Spinal cord (tissue), 10 donors: ENCODE results near the gene MRPL57. TPM values are rescaled to one million over a fixed set of nuclear protein-coding genes. Genes with fewer than 3 reads are reported as not detected.
A peak's percentile ranks its signal among the peaks of the same experiment; 100 is the strongest.
"Not testable (repeated sequence)": the region's sequence is repeated elsewhere in the genome, so short reads cannot be mapped to it uniquely, and the experiment has no call there.

Source experiments
- DNase-seq, 6 donors: peaks; one replicate each; pipeline versions ENCODE4 v3.0.0 to v3.0.0-alpha.2; 2013 to 2015; ENCODE audit warnings: low spot score in 6 of 6, low read depth in 4 of 6
- H3K27ac ChIP-seq: one replicate; pipeline ENCODE4 v1.5.1; 2013; ENCODE audit warnings: low read depth, low read length, control low read depth
- H3K27me3 ChIP-seq: one replicate; pipeline ENCODE4 v1.6.1; 2013; ENCODE audit warnings: low read length; ENCODE audit not compliant: control insufficient read depth, insufficient read depth
- H3K36me3 ChIP-seq: one replicate; pipeline ENCODE4 v1.6.1; 2013; ENCODE audit warnings: low read length; ENCODE audit not compliant: control insufficient read depth, insufficient read depth
- H3K4me1 ChIP-seq: one replicate; pipeline ENCODE4 v1.6.1; 2013; ENCODE audit warnings: low read length; ENCODE audit not compliant: control insufficient read depth, insufficient read depth
- H3K4me3 ChIP-seq: one replicate; pipeline ENCODE4 v1.5.1; 2013; ENCODE audit warnings: low read depth, low read length, control low read depth
- H3K9me3 ChIP-seq: one replicate; pipeline ENCODE4 v1.6.1; 2013; ENCODE audit warnings: low read length; ENCODE audit not compliant: control insufficient read depth, insufficient read depth
- WGBS: methylation state at CpG from one replicate; pipeline ENCODE4 v1.1.5; 2013; ENCODE audit warnings: missing lambda C conversion rate; ENCODE audit not compliant: insufficient coverage; 5-methylcytosine and 5-hydroxymethylcytosine counted together
- polyA plus RNA-seq, 2 donors: library from polyadenylated mRNA; unstranded; fragments of 120-200 nt; gene quantifications; one replicate each; pipeline ENCODE4 v1.2.1, GENCODE V29; 2013; ENCODE audit not compliant: insufficient read length in 2 of 2
- total RNA-seq, 2 donors: library from RNA; depleted of rRNA in 1 of 2; stranded (reverse); fragments of 120-200 nt in 1 of 2; fragments of >200 nt in 1 of 2; gene quantifications; one replicate each; pipeline versions ENCODE4 v1.2.3 to v1.2.4, GENCODE V29; 2013 to 2014
- donor health status: healthy.

The MRPL57 gene
- total and polyA plus RNA-seq, 4 donors, result 21.9 to 34.9 (median 32.0) TPM

DNA sequence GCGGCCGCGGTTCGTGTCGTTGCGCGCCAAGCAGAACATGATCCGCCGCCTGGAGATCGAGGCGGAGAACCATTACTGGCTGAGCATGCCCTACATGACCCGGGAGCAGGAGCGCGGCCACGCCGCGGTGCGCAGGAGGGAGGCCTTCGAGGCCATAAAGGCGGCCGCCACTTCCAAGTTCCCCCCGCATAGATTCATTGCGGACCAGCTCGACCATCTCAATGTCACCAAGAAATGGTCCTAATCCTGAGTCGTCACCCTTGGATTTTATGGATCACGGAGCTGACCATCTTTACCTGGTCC, 475 bp downstream of the MRPL57 start:
- Histone ChIP-seq H3K4me3 (peak overlapping the region; percentile 94), H3K27me3 (no peaks in the 10 kb centered on the region), H3K4me1 (peaks cover 9% of the 10 kb centered on the region), H3K27ac (peak overlapping the region; percentile 98), H3K9me3 (no peaks in the 10 kb centered on the region), H3K36me3 (peaks cover 3% of the 10 kb centered on the region)
- 0% methylated on average over 25 of the region's 26 CpGs for WGBS
- peak in 1 of 6 donors; percentile 0 for DNase-seq

DNA sequence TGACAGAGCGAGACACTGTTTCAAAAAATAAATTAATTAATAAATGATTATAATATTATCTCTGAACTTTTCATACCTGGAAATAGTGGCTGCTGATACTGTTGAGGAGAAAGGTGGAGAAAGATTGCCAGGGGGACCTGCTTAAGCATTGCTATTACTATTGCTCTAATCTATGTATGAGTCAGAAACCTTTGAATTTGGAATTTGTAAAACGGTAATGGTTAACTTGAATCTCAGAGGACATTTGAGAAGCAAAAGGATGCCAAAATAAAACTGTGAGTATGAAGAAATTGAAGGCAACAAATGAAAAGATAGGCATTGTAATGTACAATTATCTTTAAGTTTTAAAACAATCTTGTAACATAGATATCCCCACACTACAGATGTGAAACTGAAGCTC, 5.2 kb downstream of the MRPL57 start:
- Histone ChIP-seq H3K36me3 (peaks cover 3% of the 10 kb centered on the region), H3K4me3 (no peak overlapping the region), H3K4me1 (peaks cover 9% of the 10 kb centered on the region), H3K27ac (no peak overlapping the region), H3K27me3 (no peaks in the 10 kb centered on the region), H3K9me3 (no peaks in the 10 kb centered on the region)
- no peak for DNase-seq
- no CpG with 5 or more reads among the region's 2 CpGs for WGBS

DNA sequence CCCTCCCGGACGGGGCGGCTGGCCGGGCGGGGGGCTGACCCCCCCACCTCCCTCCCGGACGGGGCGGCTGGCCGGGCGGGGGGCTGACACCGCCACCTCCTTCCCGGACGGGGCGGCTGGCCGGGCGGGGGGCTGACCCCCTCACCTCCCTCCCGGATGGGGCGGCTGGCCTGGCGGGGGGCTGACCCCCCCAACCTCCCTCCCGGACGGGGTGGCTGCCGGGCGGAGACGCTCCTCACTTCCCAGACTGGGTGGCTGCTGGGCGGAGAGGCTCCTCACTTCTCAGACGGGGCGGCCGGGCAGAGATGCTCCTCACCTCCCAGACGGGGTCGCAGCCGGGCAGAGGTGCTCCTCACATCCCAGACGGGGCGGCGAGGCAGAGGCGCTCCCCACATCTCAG, 10.0 kb downstream of the MRPL57 start:
- H3K27ac ChIP-seq, H3K9me3 ChIP-seq, H3K4me3 ChIP-seq, H3K27me3 ChIP-seq, H3K4me1 ChIP-seq, DNase-seq, H3K36me3 ChIP-seq: not testable (repeated sequence)
- WGBS, result 96% methylated on average over 8 of the region's 35 CpGs

DNA sequence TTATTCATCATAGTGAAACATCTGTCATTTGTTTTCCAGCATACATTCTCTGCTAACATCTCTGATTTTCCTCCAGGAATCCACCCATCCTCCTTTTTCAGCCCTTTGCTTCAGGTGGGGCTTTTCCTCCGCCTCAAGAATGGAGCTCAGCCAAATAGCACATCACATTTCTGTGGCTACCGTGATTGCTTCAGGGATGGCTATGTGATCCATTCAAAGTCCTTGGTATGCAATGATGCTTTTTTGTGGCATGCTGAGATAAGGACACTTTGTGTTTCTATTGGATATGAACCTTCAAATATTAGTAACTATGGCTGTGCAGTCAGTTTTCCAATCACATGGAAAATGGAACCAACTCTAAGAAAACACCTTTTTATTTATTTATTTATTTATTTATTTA, 18.3 kb downstream of the MRPL57 start:
- H3K4me1 ChIP-seq, H3K9me3 ChIP-seq, H3K36me3 ChIP-seq, H3K27me3 ChIP-seq, H3K27ac ChIP-seq, DNase-seq, H3K4me3 ChIP-seq: not testable (repeated sequence)
- 100% methylated on average over 1 of the region's 2 CpGs for WGBS

DNA sequence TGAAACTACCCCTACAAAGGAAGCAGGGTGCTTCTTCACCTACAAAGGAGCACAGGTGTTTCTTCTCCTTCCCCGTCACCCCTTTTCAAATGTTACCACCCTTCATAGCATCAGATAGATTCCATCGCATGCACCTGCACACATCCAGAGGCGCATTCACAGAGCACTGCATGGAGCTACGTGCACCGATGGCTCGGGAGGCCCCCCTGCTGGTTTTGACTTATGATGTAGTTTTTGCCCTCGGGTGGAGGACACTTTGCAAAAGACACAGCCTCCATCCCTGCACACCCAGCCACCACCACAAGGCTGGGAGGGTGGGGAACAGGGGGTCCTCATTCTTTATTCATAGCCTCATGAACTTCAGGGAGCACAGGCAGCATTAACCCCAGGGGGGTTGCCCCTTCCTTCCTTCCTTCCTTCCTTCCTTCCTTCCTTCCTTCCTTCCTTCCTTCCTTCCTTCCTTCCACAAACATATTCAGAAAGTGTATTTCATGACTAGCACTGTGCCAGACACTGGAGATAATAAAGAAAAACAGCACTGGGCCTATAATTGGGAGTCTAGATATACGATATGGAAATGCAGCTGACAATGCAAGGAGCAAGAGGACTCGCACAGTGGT, 21.3 kb downstream of the MRPL57 start:
- not testable (repeated sequence) for DNase-seq, H3K4me1 ChIP-seq, H3K4me3 ChIP-seq, H3K27ac ChIP-seq, H3K27me3 ChIP-seq, H3K36me3 ChIP-seq, H3K9me3 ChIP-seq
- 75% methylated on average over 2 of the region's 9 CpGs for WGBS

DNA sequence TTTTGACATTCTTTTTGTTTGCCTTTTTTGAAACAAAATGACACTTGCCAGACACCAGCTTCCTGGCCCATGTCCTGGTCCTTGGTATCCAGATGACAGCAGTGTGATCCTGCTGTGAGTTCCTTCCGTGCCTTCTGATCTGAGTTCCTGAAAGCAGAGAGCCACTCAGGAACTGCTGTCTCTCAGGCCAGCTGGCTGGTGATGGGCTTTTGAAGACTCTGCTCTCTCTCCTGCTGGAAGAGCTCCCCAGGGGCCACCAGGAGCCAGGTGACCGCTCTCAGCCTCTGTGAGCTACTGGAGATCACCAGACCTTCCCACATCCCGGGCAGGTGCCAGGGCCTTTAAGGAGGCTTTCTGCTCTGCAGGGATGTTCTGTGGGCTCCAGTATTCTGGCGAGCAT, 21.9 kb downstream of the MRPL57 start:
- H3K4me3 ChIP-seq, DNase-seq, H3K4me1 ChIP-seq, H3K27ac ChIP-seq, H3K9me3 ChIP-seq, H3K36me3 ChIP-seq, H3K27me3 ChIP-seq: not testable (repeated sequence)
- WGBS, result 80% methylated on average over 2 of the region's 4 CpGs

DNA sequence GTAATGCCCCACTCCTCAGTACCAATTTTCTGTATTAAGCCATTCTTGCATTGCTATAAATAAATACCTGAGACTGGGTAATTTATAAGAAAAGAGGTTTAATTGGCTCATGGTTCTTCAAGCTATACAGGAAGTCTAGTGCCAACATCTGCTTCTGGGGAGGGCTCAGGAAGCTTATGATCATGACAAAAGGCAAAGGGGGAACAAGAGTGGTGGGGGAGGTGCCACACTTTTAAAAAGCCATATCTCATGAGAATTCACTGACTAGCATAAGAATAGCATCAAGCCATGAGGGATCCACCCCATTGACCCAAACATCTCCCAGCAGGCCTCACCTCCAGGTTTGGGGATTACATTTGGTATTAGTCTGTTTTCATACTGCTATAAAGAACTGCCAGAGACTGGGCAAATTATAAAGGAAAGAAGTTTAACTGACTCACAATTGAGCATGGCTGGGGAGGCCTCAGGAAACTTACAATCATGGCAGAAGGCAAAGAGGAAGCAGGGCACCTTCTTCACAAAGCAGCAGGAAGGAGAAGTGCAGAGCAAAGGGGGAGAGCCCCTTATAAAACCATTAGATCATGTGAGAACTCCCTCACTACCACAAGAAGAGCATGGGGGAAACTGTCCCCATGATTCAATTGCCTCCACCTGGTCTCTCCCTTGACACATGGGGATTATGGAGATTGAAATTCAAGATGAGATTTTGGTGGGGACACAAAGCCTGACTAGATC, 25.2 kb downstream of the MRPL57 start:
- not testable (repeated sequence) for H3K4me1 ChIP-seq, DNase-seq, H3K27ac ChIP-seq, H3K9me3 ChIP-seq, H3K36me3 ChIP-seq, H3K4me3 ChIP-seq, H3K27me3 ChIP-seq

DNA sequence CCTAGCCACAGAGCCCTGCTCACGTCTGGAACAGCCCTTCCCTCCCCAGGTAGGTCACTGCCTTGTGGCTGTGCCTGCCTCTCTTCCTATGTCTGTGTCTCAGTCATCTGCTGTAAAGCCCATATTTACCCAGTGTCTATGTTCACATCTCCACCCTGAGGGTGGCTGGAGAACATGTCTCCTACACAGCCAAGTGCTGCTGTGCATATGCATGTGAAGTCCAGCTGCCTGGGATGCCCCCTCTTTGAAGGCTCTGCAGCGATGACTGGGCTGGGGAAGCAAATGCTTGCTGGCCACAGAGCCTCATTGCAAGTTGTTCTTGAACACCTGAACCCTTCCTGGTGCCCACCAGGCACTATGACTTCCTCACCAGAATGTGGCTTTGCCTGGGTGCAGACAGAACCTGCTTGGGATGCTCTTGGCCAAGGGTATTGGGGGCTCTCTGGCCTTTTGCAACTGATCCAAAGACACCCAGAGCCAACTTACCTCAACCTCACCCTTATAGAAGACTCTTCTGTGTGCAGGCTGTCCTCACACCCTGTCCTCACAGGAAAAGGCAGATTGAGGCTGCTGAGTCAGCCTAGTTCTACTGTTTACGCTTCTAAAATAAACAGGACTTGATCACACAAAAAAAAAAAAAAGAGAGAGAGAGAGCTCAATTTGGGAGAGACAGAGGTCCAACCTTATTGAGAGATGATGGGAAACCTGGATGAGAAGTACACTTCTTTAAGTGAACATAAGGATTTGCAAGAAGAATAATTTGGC, 26.5 kb downstream of the MRPL57 start:
- DNase-seq, result no peak
- H3K36me3 ChIP-seq, result no peaks in the 10 kb centered on the region
- no peaks in the 10 kb centered on the region for H3K4me1 ChIP-seq
- no peak overlapping the region for H3K27ac ChIP-seq
- H3K27me3 ChIP-seq, result no peaks in the 10 kb centered on the region
- no peak overlapping the region for H3K4me3 ChIP-seq
- 64% methylated on average over 2 of the region's 3 CpGs for WGBS
- peaks cover 3% of the 10 kb centered on the region for H3K9me3 ChIP-seq

DNA sequence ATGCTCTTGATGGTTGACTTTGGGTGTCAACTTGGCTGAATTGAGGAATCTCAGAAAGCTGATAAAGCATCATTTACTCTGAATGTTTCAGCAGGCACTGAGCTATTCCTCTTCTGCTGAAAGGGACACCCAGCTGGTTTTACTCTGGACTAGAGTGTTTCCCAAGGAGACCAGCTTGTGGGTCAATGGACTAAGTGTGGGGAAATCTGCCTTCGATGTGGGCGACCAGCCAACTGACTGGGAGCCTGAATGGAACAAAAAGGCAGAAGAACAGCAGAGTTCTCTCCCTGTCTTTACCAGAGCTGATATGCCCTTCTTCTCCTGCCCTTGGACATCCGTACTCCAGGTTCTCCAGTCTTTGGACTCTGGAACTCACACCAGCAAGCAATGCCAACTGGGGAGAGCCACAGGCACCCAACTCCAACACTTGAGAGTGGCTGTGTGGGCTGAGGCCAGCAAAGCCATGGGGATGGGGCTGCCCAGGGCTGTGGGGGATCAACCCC, 32.2 kb downstream of the MRPL57 start:
- no peak for DNase-seq
- no peak overlapping the region for H3K4me3 ChIP-seq
- H3K27me3 ChIP-seq, result no peaks in the 10 kb centered on the region
- no peaks in the 10 kb centered on the region for H3K9me3 ChIP-seq
- 85% methylated on average over 3 of the region's 3 CpGs for WGBS
- no peaks in the 10 kb centered on the region for H3K36me3 ChIP-seq
- no peaks in the 10 kb centered on the region for H3K4me1 ChIP-seq
- no peak overlapping the region for H3K27ac ChIP-seq
